22Rv1 (cell line): ENCODE measurements around the gene CCDC7.
"Not testable (repeated sequence)": the region's sequence is repeated elsewhere in the genome, so short reads cannot be mapped to it uniquely, and the experiment has no call there.

ENCODE experiments used
- ZFX ChIP-seq: fragments of 450-650 bp; IDR thresholded peaks from 2 replicates; pipeline ENCODE4 v1.6.1; 2017; ENCODE audit warnings: antibody characterized with exemption, borderline replicate concordance
- TF ChIP-seq, protein P1 (sequence below): fragments of 450-650 bp; IDR thresholded peaks from 2 replicates; pipeline ENCODE4 v1.5.1; 2017; ENCODE audit warnings: mild to moderate bottlenecking

DNA sequence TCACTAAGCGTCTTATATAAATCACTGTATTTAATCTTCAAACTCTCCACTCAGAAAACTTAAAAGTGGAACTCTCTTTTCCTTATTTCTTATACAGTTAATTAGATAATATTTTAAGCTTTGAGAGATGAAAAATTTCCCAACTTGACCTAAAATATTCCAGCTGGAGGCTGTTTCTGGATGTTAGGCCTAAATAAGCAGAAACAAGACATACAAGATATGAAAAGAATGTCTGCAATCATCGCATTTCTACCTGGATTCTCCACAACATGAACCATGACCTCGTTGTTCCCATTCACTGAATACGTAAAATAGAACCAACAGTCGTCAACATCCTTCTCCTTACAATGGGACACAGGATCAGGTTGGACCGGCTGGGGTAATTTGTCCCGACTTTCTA is 464.0 kb downstream of the CCDC7 start:
- TF ChIP-seq, protein P1, sequence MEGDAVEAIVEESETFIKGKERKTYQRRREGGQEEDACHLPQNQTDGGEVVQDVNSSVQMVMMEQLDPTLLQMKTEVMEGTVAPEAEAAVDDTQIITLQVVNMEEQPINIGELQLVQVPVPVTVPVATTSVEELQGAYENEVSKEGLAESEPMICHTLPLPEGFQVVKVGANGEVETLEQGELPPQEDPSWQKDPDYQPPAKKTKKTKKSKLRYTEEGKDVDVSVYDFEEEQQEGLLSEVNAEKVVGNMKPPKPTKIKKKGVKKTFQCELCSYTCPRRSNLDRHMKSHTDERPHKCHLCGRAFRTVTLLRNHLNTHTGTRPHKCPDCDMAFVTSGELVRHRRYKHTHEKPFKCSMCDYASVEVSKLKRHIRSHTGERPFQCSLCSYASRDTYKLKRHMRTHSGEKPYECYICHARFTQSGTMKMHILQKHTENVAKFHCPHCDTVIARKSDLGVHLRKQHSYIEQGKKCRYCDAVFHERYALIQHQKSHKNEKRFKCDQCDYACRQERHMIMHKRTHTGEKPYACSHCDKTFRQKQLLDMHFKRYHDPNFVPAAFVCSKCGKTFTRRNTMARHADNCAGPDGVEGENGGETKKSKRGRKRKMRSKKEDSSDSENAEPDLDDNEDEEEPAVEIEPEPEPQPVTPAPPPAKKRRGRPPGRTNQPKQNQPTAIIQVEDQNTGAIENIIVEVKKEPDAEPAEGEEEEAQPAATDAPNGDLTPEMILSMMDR, result not testable (repeated sequence)
- not testable (repeated sequence) for TF ChIP-seq ZFX
